ENCODE data around the gene WDFY2.

Gene WDFY2

DNA sequence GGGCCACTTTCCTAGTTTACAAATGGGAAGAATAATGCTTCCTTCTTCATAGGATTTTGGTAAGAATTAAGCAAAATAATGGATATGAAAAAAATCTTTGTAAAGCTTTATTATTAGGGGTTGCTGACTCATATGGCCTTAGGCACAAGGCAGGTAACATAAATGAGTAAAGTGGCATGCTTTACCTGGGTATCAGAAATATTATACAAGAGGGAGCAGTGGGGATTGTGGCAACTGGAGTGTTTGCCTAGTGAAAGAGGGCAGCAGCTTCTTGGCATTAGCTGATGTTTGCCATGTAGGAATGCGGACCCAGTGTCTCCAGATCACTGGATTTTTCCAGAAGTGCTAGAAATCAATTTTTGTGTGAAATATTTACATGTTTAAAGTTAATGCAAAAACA lies 19.5 kb downstream of the WDFY2 start:
- DNase-seq = no peak

DNA sequence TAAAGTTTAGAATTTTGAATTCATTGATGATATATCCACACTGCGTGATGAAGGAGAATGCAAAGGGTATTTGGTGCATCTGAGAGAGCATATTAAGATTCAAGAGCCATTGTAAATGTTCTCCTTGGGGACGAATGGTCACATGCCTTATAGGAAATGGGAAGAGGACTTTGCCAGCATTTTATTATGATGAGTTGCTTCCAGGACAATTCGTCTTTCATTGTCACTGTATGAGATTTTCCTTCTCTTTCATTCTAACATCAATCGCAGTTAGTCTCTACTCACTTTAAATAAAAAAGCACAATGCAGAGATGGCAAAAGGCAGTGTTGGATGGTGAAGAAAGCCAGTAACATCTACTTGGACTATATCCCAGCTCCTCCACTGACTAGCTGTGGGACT lies 21.4 kb downstream of the WDFY2 start:
- no peak for DNase-seq

DNA sequence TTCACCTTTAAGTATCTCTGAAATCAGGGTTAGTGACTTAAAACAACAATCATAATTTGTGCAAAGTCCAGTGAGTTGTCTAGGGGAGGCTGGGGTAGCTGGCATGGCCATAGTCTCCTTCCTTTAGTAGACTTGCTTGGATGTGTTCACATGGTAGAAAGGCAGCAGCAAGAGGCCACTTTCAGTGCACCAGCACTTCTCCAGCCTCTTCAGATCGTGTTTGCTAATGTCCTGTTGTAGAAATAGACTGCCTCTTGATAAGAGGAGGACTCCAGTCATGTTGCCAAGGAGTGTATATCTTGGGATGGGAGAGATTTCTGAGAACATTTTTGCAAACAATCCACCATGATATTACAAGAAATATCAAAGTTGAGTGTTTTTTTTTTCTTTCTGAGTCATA lies 22.9 kb downstream of the WDFY2 start:
- no peak for DNase-seq

DNA sequence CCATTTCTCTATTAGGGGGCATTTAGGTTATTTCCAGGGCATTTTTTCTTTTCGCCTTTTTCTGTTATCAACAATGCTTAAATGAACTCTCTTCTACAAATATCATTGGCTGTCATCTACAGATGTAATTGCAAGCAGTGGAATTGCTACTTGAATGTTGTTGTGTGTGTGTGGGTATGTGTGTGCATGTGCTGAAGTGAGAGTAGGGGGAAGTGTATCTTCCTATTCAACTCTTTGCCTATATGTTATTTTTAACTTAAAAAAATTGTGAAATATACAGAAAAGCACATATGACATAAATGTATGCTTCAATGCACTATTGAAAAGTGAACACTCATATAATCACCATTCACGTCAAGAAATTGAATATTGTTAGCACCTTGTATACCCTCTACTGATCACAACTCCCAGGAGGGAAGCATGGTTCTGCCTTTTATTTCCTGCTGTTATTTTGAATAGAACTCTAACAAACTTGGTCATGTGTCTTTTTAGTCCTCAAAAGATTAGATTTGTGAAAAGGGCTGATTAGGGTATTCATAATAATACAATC lies 24.7 kb downstream of the WDFY2 start:
- no peak for DNase-seq

DNA sequence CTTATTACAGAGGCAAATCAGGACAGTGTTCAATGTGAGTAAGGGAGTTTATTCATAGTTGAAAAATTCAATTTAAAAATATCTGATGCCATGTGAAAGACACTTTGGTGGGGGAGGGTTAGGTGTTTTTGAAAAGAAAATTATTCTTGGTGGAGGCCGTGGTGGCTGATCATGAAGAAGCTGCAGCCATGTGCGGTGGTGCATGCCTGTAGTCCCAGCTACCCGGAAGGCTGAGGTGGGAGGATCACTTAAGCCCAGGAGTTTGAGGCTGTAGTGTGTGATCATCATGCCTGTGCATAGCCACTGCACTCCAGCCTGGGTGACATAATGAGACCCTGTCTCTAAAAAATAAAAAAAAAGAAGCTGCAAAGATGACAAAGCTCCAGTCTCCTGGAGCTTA lies 28.6 kb downstream of the WDFY2 start:
- no peak for DNase-seq

DNA sequence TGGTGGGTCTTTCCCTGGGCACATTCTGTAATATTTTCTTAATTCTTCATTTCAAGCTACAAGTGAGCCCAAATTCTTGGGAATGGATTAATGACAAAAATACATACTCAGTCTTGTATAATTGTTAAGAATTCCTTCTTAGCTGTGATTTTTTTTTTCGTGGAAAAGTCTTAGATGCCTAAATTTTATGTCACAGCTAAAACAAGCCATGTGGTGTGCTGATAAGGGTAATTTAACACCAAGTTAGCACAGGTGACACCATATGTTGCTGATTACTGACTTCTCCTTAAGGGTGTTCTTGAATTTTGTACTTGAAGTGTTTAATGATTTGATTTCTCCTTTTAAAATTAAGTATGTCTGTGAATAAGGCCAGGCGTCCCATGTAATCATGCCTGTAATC lies 29.3 kb downstream of the WDFY2 start:
- DNase-seq = no peak

DNA sequence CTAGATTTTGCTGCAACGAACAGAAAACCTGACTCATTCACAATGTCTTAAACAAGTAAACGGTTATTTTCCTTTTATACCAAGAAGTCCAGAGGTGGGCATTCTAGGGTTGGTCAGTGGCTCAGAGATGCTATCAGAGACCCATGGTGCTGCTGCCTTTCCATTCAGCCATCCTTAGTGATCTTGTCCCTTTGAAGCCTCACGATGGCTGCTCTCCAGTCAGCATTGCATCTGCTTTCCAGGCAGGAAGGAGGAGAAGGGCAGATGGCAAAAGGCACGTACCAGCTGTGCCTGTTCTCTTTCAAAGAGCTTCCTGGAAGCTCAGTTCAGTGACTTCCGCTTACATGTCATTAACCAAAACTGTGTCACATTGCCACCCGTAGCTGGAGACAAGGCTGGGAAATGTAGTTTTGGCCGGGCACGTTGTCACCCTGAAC lies 30.1 kb downstream of the WDFY2 start:
- peak; percentile 51 for DNase-seq

DNA sequence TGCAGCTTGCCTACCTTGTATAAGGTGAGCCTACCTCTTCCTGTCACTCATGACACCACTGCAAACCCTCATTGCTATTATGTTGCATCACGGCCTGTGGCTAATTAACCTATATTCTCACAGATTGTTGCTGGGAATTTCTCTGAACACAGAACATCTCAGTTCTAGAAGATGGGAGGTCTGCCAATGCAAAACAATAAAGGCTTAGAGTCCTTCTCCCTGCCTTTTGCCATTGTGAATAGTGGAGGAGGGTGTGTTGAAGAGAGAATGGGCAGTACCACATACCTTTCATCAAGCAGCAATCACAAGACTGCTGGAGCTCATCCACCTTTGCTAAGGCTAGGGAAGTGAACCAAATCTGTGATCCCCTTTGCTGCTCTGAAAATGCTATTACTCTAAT lies 34.4 kb downstream of the WDFY2 start:
- no peak for DNase-seq

DNA sequence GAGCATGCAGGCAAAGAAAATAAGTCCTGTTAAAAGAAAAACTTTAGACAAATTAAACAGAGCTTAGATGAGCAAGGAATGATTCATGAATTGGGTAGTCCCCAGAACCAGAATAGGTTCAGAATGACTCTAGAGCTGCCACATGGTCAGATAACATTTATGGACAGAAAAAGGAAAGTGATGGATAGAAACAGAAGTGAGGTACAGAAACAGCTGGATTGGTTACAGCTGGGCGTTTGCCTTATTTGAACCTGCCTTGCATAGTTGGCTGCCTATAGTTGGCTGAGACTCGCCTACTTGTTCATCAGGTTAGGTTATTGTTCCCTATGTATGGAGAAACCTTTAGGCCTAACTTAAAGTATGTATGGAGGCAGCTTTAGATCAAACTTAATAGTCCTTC lies 35.4 kb downstream of the WDFY2 start:
- no peak for DNase-seq

DNA sequence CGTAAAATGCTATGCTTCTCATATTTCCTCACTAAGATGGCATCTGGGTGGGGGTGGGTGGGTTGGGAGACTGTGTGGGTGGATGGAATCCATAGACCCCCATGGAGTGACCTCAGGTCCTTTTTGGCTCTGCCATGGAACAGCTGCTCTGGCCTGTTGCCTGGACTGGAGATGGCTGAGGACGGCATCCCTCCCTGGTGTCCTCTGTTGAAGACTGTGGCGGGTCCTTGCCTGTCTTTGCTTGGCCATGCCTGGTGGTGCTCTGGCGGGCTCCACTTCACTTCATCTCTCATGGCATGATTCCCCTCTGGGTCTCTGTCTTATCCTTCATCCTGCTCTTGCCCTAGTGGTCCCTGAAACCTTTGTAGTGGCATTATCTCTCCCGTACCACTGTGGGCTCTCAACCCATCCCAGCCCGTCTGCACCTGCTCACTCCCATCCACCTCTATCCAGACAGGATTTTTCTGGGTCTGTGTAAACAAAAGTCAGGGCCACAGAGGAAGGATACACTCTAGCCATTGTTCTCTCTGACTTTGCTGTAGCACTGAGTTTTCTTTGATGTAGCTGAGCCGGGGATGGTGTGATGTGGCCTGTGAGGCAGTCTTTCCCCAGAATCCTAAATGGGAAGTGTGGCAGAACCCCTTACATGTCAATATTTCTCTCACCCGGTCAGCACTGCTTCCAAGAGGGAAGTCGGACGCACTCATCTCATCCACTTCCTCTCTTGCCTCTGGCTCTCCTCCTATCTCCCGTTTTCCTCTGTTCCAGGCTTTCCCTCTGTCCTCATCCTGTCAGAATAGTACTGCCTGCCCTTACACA lies 36.1 kb downstream of the WDFY2 start:
- no peak for DNase-seq

DNA sequence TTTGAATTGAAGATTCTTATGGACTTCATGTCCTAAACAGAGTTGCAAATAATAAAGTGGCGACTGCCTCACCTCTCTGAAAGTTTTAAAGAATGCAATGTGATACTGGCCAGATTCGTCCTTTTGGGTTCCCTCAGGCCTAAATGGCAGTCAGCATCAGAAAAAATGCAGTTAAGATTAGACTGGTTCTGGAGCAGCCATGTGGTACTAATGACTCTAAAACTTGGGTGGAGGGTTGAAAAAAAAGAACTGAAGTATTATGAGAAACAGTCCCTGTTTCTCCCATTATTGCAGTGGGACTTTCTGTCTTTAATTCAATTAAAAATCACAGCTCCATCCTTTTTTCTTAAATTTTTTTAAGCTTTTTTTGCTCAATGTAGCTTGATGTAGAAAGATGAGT lies 37.3 kb downstream of the WDFY2 start:
- no peak for DNase-seq

DNA sequence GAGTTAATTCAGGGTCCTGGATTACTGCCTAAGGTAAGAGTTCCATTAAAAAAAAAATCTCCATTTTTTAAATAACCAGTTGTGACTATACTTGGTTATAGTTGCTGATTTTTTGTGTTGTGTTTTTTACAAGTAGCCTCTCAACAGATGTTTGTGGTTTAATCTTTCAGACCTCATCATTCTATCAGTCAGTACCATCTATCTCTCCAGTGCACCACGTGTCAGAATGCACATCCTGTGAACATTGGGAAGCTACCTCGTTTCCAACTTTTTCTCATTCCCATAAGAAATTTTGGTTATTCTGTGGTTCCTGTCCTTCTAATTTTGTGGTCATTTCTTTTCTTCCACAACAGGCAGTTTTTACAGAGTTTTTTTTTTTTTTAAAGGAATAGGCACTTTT lies 39.2 kb downstream of the WDFY2 start:
- no peak for DNase-seq

DNA sequence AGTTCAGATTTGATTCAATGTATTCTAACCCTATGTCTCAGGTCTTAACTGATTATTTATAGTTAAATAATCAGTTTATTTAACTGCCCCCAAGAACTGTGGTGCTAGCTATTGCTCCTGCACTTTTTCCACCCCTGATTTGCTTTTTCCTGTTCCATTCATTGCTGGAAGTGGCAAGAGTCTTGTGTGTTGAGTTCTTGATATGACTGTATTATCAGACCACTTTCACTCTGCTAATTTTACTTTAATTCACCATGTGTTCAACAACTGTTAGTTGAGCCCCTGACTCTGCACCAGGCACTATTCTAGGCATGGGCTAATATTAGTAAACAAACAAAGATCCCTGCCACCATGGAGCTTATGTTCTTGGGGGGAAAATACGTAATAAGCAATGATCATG lies 39.9 kb downstream of the WDFY2 start:
- no peak for DNase-seq

DNA sequence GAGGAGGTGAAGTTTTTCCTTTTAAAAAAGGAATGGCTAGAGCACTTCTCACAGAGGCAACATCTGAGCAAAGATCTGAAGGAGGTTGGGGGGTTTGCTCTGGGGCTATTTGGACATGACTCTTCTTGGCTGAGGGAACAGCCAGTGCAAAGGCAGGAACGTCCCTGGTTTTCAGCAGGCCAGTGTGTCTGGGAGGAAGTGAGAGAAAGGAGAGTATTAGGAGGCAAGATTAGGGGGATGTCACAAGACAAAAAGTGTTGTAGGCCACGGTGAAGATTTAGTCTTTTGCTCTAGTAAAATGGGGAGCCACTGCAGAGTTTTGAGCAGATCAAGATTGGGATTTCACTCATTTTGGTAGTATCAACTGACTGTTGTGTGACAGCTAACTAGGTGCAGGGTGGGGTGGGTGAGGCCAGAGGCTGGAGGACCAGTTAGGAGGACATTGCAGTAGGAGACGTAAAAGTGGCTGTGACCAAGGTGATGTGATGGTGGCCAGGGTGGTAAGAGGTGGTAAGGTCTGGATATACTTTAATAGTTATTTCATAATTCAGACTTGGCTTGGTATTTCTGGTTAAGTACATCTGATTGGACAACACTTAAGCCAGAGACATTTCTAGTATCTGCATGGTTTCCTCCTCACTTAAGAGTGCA lies 40.6 kb downstream of the WDFY2 start:
- no peak for DNase-seq

DNA sequence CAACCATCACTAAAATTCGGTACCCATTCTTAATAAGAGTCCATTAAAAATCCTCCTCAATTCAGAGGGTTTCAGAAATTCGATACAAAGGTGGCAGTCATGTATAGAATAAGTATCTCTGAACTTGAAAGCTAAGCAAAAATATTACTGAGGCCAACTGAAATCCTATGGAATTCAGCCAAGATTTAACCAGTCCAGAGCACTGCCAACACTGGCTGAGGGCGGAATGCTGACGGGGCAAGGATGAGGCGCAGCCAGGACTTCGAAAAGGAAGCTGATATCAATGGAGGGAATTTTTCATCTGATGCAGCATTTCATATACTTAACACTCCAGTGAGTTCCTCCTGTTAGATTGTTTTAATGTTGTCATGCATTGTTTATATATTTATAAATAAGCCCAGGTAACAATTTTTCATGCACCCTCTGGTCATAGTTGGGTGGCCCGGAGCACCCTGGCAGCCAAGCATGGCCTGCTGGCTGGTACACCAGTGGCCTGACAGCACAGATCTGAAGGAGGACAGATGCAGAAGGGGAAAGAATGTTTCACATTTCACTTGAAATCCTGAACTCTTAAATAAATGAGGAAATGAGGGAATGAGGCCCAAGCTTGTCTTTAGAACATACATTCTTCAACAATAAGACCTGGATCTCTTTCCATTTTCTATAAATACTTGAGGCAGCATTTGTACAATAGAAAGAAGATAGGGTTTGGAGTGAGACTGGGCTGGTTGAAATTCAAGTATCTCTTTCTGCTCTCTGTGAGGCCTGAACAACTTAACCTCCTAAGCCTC lies 41.5 kb downstream of the WDFY2 start:
- DNase-seq = no peak

DNA sequence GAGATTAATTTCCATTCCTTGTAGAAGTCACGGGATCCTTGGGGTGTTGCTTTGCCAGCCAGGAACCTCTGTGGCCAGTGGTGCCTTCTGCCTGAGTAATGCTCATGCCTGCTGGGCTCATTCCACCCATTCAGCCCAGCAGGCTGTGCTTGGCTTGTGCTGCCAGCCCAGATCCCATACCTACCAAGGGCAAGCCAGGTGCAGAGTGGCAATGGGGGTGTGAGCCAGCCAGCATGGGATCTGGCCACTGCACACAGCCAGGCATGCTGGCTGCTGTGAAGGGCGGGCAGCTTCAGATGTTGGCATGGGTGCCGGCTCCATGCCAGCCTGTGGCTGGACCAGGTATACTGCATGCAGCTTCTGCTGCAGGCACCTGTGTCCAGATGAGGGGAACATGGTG lies 42.5 kb downstream of the WDFY2 start:
- DNase-seq = no peak

DNA sequence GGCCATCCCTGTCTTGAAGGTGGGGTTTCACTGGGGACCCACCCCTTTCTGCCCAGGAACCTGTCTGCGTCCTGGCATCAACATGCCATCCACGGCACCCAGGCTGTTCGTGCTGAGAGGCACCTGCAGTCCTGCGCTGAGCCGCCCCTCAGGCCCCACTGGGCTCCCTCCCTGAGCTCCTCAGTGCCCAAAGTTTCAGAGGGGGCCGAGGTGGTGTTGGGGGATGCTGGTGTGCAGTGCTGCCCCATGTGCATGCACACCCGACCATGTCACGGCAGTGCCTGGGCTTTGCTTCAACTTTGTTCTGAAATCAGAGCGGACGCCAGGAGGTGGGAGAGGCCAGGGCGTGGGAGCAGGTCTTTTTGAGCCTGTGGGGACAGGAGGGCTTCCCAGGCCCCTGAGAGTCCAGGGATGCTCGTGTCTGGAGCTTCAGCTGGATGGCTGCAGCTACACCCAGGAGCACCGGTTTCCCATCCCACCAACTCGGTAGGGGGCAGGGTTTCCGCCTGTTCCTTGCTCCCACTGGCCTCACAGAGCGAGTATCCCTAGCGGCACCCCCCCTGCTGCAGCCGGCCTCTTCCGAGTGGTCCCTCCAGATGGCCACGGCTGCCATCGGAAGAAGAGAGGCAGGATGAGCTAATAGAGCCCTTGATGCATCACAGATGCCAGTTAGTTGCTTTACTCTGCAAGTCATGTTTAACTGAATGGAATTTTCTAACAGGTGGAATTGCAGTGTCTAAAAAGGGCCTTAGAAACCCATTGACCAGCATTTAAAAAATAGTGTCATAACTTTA lies 44.0 kb downstream of the WDFY2 start:
- no peak for DNase-seq

DNA sequence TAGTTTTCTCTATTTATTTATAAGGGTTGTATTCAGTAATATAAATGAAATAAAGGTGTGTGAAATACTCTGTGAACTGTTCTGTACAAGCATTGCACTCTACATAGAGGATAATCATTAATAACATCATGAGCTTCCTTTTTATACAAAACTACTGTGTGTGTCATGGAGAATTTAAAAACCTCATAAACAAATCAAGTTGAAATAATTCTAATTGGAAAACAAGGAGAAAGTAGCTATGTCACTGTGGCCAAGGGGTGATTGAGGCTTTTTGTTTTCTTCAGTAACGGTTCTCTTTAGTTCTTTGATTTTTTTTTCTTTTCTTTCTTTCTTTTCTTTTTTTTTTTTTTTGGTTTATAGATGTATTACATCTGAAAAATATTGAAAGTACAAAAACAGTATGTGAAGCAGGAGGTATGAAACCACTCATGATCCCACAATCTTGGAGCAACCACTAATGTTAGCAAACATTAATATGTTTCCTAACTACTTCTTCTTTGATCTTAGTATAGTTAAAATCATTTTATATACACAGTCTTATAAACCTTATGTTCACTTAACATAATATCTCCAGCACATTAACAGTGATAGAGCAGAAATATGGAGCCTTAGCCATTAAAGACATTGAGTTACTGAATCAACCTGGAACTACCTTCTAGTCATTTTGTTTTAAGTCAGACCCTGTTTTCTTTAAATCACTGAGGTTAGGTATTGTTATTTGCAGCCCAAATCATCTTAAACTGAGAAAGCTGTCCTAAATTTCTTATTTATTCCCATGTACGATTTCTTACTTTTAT lies 45.4 kb downstream of the WDFY2 start:
- no peak for DNase-seq

DNA sequence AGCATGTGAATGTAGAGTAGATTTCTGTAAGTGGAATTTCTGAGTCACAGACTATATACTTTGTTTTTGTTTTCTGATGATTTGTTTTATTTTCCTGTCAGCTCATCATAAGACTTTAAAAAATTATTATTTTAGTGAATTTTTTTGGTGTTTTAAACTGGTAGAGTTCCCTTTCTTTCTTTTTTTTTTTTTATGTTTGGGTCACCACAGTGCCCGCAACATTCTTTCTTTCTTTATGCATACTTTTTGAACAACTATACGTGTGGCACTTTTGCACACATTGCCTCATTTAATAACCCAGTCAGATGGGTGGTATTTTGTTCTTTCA lies 46.0 kb downstream of the WDFY2 start:
- no peak for DNase-seq

DNA sequence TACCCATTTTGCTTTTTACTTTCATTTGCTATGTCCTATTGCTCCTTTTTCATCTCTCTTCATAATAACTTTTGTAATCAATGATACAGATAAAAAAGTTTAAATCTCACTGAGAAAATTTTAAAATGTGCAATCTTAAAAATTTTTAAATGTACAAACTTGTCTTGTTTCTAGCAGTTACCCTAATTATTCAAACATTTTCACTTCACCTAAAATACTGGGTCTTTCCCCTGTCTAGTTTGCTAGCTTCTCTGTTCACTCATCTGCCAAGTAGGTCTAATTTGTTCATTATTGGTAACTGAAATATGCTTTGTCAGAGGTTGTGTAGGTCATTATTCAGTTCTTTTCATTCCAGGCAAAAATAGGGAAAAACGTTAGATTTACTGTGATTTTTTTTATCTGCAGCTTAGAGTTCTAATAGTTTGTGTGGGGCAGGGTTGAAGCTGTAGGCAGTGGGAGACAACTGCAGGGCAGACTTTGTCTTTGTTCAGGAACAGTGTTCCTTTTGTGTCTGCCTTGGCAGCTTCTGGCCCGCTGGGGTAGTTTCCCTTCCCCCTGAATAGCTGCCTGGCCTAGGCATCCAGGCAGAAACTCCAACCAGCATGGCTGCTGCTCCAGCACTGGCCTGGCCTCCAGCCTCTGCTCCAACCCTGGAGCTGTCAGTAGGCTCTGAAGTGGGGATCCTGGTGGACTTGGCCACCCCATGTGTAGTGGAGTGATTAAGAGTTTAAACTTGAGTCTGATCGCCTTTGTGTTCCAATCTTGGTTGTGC lies 48.5 kb downstream of the WDFY2 start:
- no peak for DNase-seq

All from CD4-positive, alpha-beta T cell treated with Interleukin-17A for 4 hours (primary cell).